ENCODE data around the gene DENND1A. TPM values are rescaled to one million over a fixed set of nuclear protein-coding genes. Genes with fewer than 3 reads are reported as not detected.

DENND1A gene
- total RNA-seq, 1 experiment from 2014 or later = 19.7 TPM

GRCh38 chr9:123654218-123654993, 275.5 kb downstream of the DENND1A start:
- ChIA-PET POLR2A (no interaction called here), CTCF (no interaction called here)
- in situ Hi-C loops (cut with HindIII; ENCODE audit: low pct_unique_long_range_greater_than_20kb, low sequenced_read_pairs) = no loop called here

GRCh38 chr9:123652416-123652815, 277.5 kb downstream of the DENND1A start:
- H3K4me1 ChIP-seq (ENCODE audit: control insufficient read depth, insufficient read depth, low read length) = no peaks in the 10 kb centered on the region
- ATAC-seq (no peak), DNase-seq (ENCODE audit: low read depth, low spot score) (no peak)
- ChIA-PET CTCF (no interaction called here), POLR2A (no interaction called here)
- intact Hi-C loops (cut with micrococcal nuclease; ENCODE audit: unreplicated experiment) (no loop called here), in situ Hi-C loops (cut with HindIII; ENCODE audit: low pct_unique_long_range_greater_than_20kb, low sequenced_read_pairs) (no loop called here)
- no peaks in the 10 kb centered on the region for H3K9me3 ChIP-seq (ENCODE audit: control insufficient read depth, insufficient read depth, low read depth, low read length)
- BruUV-seq (replicated peaks) = no TSS peak
- H3K27ac ChIP-seq (ENCODE audit: low read length) = no peak overlapping the region
- TF ChIP-seq CTCF (IDR thresholded peaks at IDR 0.05) = no peak
- TF ChIP-seq REST (IDR thresholded peaks at IDR 0.05; ENCODE audit: insufficient read depth in 1 of 2, low read depth in 2 of 2, low read length in 1 of 2) = no peak
- no peak for TF ChIP-seq TCF7L2 (IDR thresholded peaks at IDR 0.05; ENCODE audit: low read depth, low read length)
- no peak for TF ChIP-seq POLR2AphosphoS5 (IDR thresholded peaks at IDR 0.05; ENCODE audit: low read depth, low read length)
- TF ChIP-seq SIN3A (IDR thresholded peaks at IDR 0.05; ENCODE audit: borderline replicate concordance, insufficient read depth, low read depth, low read length) = no peak
- no peaks in the 10 kb centered on the region for H3K36me3 ChIP-seq (ENCODE audit: control insufficient read depth, insufficient read depth, low read length)
- no peak overlapping the region for H3K4me3 ChIP-seq (ENCODE audit: low read depth in 2 of 2, low read length in 2 of 2)
- H3K27me3 ChIP-seq (ENCODE audit: control insufficient read depth, insufficient read depth, low read length) = no peaks in the 10 kb centered on the region

More at GRCh38 chr9:123654218-123654993, 275.5 kb downstream of the DENND1A start:
- intact Hi-C loops (cut with micrococcal nuclease; ENCODE audit: unreplicated experiment) = no loop called here
- TF ChIP-seq TCF7L2 (IDR thresholded peaks at IDR 0.05; ENCODE audit: low read depth, low read length) = no peak
- no peak for TF ChIP-seq POLR2AphosphoS5 (IDR thresholded peaks at IDR 0.05; ENCODE audit: low read depth, low read length)
- no peak for TF ChIP-seq CTCF (IDR thresholded peaks at IDR 0.05)
- no peak for TF ChIP-seq SIN3A (IDR thresholded peaks at IDR 0.05; ENCODE audit: borderline replicate concordance, insufficient read depth, low read depth, low read length)
- no peak for TF ChIP-seq REST (IDR thresholded peaks at IDR 0.05; ENCODE audit: insufficient read depth in 1 of 2, low read depth in 2 of 2, low read length in 1 of 2)
- BruUV-seq (replicated peaks) = no TSS peak
- Histone ChIP-seq H3K36me3 (ENCODE audit: control insufficient read depth, insufficient read depth, low read length) (no peaks in the 10 kb centered on the region), H3K9me3 (ENCODE audit: control insufficient read depth, insufficient read depth, low read depth, low read length) (no peaks in the 10 kb centered on the region), H3K4me1 (ENCODE audit: control insufficient read depth, insufficient read depth, low read length) (no peaks in the 10 kb centered on the region), H3K27me3 (ENCODE audit: control insufficient read depth, insufficient read depth, low read length) (no peaks in the 10 kb centered on the region), H3K4me3 (ENCODE audit: low read depth in 2 of 2, low read length in 2 of 2) (no peak overlapping the region), H3K27ac (ENCODE audit: low read length) (no peak overlapping the region)
- DNase-seq (ENCODE audit: low read depth, low spot score) (no peak), ATAC-seq (no peak)
